Suppressor macrophage treated with lipopolysaccharide for 4 hours (primary cell): ENCODE measurements around the gene NTNG1.

Experiments used
- DNase-seq: peaks from one replicate; pipeline ENCODE4 v3.0.0-alpha.2; 2020

NTNG1 gene

DNA sequence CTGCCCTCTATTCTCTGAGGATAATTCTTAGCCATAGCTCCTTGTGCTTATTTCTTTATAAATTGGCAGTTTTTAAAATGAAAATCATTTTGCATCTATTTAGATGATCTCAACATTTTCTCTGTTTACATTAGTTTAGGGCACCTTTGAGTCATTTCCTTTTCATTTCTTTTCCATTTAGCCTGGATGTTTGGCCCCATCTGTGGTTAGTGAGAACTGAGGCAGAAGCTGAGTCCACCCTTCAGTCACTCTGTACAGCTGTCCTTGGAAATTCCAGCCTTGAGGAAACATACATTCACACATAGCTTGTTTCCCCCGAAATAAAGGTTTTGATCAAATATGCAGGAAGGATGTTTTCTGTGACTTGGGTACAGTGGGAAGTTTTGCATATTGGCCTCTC, 123.7 kb downstream of the NTNG1 start:
- no peak for DNase-seq

DNA sequence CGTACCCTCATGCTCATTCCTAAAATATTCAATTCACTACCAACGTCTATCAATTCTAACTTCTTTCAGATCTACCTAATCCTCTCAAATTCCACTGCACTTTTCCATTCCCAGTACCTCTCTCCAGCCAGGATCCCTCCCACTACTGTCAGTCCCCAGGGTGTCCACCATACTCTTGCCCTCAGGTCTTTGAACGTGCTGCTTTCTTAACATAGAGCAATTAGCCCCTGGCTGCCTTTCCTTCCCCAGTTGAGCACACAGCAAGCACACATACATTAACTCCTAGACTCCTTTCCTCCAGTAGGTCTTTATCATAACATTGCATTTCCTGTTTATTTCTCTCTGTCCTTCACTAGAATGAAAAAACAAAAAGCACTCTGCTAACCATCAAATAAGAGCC, 126.7 kb downstream of the NTNG1 start:
- DNase-seq = no peak

DNA sequence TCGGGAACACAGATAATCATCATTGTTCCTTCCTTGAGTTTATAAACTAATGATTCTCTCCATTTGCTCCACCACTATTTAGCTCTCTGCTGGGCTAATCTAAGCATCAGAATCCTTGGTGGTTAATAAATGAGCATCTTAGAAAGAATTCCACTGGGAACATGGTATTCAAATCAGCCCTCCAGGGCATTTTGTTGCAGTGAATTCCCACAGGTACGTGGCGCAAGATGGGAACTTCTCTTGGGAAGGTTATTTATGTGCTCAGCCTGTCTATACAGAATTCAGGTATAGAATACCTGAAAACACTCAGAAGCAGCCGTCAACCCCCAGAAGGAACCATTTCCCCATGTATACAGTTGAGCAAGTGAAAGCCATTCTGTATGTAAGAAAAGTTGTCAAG, 131.5 kb downstream of the NTNG1 start:
- DNase-seq = no peak

DNA sequence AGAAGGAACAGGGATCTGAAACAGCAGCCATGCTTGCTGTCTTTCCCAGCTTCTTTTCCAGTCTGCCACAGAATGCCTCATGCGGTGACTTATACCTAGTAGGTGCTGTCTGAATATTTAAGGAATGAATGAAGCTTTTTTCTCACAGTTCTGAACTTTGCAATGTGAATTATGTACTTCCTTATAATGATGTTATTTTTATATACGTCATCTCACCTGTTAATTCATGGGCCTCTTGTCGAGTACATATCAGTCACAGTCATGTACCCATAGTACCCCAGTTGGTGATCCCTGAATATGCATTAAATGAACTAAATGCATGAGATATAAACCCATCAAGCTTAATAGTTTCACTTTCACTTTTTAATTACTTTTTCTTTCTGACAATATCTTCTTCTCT, 132.7 kb downstream of the NTNG1 start:
- DNase-seq = no peak

DNA sequence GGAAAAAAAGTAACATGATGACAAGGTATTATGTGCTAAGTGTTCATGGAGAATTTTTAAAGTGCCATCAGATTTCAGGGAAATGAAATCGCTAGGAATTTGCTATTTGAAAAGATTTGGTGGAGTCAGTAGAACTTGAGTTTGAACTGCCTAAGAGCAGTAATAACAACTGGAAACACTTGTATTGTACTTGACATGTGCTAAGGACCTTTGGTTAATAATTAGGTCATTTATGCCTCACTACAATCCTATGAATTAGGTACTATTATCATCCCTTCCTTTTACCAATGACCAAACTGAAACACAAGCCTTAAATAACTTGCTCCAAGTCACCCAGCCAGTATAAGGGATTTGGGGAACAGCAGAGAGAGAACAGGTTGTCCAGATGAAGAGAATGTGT, 133.4 kb downstream of the NTNG1 start:
- DNase-seq = no peak

DNA sequence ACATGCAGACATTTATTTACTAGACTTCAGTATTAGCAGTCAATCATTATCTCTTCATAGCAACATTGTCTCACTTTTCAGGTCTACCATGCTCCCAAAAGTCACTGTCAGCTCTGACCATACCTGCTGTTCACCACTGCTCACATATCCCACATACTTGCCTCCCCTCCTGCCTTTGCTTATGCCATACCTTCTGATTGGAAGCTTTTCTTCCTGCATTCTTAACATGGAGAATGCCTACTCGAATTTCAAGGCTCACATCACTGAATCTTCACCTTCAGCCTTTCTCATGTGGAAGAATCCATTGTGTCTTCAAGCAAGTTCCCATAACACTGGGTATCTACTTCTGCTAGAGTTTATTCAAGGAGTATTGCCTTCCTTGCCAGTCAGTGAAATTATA, 135.4 kb downstream of the NTNG1 start:
- DNase-seq = no peak

DNA sequence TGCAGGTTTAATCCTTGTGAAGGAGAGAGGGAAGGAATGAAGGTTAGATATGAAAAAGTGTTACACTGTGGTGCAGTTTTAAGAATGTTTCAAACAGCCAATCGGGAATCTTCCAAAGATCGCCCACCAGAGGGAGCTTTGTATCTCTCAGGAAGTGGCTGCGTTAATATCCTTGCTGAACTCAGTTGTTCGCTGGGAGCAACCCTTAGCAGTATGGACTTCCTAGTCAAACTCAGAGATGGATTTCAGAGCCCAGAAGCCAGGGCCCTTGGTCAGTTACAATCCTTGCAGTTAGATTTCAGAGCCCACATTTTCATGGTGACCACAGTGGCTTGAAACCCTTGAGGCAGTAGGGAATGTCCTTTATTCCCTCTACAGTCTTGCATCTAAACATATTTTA, 136.2 kb downstream of the NTNG1 start:
- DNase-seq = peak; percentile 2

DNA sequence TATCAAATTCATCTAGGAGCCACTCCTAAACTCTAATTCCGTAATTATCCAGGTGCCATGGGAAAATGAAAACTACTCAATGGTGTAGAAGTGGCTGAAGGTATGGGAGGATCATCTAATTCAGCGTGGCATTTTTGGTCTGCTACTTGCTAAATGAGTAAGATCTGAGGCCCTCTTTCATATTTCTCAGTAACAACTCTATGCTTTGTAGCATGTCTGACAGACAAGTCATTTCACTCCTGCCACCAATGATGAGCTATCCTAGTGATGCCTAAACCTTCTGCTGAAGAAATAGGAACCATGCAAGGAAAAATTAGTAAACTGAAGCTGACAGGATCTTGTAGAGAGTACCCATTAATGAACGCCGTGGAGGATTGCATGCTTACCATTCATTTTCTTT, 145.3 kb downstream of the NTNG1 start:
- DNase-seq = no peak

DNA sequence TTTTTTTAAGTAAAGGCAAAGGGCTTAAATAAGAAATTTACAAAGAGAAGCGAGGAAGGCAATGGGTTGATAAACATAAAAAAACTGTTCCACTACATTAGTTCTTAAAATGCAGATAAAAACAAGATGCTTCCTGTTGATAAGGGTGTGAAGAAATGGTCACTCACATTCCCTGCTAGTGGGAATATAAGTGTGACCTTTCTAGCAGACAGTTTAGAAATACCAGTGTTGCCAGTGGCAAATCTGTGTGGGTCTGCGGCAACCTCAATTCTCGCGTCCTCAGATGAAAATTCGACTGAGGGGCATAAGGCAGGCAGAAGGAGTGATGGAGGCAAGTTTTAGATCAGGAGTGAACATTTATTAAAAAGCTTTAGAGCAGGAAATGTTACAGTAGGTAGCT, 151.1 kb downstream of the NTNG1 start:
- no peak for DNase-seq

DNA sequence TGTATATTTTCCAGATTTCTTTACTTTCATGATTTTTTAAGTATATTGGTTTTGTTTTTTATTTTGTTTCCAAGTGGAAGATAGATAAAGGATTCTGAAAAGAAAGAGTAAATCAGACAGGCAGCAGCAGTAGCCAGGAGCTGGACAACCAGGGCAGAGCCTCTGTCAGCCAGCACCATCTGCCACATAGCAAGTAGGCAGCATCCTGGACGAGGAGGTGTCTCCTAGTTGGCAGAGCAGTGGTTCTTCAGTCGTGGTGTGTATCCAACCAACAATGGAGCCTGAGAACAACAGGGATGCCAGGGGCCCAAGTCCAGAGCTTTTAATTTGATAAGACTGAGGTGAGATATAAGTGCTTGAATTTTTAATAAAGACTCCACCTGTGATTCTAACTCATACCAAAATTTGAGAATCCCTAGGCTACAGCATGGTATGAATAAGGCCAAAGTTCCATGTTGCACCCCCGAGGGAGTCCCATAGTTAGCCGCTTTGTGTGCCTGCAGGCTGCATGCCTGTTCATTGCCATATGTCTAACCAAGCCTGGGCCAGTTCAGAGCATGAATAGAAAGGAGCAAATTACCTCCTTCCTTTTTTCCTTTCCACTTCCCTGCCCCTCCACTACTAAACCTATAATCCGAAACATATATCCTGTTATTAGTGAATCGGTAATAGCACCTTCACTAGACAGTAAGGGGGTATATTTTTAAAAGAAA, 153.2 kb downstream of the NTNG1 start:
- DNase-seq = no peak

DNA sequence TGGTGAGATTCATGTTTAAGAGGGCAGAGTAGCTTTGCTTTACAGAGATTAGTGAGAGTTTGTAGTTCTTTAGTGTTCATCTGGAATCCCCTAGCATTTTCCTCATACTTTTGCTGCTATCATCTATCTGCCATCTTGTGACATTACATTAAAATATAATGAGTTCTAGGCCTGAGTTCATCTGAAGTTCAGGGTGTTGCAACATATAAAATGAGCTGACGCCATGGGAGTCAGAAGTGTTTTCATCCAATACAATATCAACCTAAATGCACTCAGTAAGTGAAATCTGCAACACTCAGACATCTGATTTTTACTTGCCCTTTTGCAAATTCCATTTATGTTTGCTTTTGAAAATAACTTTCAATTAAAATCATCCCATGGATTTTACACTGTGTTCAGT, 153.8 kb downstream of the NTNG1 start:
- DNase-seq = no peak

DNA sequence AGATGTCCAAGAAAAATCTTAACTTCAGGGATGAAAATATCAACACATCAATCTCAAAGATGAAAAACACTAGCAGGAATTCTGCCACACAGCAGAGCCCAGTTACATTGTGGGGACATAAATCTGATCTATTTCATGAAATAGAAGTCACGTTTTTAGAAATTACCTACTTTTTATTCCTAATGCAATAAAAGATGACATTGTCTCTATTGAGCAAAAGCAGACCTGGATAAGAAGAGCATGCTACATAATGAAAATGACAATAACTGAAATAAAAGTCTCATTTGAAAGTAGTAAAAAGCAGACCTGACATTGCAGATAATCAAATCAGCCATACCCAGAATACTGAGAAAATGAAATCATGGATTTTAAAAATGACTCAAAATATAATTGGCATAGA, 156.8 kb downstream of the NTNG1 start:
- DNase-seq = no peak

DNA sequence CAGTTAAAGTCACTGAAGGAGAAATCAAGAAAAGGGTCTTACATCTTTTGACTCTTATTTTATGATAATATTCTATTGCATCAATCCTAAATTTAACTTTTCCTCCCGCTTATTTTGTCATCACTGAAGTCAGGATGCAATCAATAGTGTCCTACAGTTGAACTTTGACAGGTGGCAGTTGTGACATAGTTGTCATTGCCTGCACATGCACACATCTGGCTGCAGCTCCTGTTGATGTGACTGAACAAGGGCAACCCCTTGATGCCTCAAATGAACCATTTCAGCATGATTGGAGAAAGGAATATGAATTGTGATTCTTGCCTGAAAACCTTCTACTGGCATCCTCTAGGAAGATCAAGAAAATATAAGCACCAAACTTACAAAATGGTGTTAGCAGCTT, 157.7 kb downstream of the NTNG1 start:
- DNase-seq = no peak

DNA sequence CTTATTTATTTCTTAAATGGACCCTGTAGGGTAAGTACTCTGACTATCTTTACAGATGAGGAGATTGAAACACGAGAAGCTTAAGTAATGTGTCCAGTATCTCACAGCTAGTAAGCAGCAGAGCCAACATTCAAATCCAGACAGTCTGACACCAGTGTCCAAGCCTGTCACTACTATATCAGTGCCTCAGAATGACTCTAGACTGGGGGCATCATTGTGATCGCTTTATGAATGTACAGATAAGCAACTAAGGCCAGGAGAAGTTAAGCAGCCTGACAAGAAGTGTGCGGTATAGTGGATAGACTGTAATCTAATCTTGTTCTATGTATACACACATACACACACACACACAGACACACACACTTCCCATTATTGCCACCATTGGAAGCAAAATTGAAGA, 158.7 kb downstream of the NTNG1 start:
- DNase-seq = no peak

DNA sequence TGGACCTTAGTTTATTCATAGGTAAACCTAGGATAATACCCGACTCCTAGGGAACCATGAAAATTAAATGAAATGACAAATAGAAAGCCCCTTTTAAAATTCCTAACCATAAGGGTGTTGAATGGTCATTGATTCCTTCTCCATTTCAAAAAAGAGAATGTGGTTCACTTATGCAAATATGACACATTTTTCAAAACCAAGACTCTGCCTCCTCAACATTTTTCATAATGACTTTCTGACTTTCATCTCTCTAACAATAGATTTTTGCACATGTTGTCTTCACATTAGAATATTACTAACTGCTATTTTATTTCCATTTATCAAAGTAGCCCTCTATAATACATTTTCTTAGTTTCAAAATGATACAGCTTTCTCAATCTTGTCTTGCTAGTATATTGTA, 169.1 kb downstream of the NTNG1 start:
- DNase-seq = no peak

DNA sequence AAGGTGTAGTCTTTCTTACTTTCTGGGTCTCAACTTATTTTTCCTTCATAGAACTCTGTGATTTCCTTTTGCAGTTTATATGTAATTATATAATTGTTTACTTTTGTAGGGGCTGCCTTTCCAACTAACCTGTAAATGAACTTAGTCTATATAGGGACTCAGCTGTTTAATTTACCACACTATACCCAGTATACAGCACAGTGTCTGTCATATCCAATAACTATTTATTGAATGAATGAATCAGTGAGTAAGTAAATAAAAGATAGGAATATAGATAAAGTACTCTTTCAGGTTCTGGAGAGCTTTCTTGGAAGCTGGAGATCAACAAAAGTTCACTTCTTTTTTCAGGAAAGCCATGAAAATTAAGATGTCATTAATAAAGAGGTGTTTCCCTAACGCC, 174.8 kb downstream of the NTNG1 start:
- DNase-seq = no peak

DNA sequence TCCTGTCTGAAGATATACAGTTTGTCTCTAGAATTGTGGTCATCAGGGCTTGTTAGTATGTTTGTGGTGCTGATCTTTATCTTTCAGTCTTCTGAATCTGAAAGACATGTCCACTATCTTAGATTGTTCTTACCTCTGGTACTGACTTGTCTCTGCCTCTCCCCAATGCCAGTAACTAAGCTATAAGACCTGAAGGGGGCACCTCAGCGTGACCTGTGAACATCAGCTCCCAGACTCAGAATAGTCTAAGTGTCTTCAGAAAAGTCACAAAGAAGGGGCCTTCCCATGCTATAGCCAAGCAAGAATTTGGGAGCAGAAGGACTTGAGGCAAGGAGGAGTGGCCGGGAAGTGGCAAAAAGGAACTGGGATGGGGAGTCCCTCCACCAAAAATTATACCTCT, 178.1 kb downstream of the NTNG1 start:
- no peak for DNase-seq

DNA sequence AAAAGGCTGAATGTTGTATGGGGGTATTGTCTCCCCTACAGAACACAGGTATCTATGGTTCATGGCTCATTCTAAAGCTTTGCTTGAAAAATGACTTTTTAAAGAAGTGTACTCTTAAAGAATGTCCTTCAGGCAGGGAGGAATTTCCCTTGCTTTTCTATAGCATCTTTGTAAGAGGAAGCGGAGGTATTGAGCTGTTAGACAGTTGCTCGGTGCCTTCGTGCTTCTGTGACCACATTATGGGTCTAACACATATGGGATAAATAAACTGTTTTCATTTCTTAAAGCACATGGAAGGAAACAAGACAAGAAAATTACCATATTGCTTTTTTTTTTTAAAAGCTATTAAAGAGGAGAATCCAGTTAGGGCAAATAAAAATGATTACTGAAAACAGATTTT, 182.9 kb downstream of the NTNG1 start:
- no peak for DNase-seq

DNA sequence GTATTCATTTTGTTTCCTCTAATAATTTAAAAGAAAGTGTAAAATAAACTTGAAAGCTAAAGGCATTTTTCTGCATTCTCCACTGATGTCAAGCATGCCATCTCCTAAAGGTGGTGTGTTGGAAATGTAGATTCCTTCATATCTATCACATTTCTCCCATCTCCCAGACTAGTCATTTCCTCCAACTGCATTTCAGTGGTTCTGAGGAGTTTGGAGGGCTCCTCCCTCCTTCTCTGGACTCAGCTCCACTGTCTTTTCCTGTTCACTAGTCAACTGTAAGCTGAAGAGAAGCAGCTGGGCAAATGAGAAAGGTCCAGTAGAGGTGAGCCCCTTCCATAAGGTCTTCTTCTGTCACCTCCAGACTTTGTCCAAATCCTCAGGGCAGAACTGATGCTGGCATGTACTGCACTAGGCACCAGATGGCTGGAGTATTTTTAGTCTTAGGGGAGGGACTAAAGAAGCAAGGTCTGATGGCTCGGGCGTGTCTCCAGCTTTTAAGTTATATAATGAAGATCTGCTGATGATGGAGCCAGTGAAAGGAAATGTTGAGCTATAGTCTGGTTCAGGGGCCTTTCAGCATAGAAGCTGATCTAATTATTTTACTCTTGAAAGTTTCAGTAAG, 186.1 kb downstream of the NTNG1 start:
- no peak for DNase-seq

DNA sequence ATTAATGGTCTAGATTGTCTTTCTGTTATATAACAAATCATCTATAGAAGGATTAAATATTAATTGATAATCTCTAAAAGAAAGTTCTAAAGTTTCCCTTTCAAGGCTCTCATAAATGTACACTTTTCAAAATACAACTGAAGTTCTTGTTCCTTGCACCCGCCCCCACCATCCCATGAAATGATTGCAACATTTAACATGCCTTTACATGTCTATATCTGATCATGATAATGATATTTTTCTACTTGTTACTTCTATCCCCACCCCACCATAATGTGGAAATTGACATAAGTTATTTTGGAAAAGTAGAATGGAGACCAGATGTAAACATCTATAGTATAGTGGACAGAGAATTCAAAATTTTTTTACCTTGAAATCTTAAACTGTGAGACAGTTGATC, 186.6 kb downstream of the NTNG1 start:
- no peak for DNase-seq

DNA sequence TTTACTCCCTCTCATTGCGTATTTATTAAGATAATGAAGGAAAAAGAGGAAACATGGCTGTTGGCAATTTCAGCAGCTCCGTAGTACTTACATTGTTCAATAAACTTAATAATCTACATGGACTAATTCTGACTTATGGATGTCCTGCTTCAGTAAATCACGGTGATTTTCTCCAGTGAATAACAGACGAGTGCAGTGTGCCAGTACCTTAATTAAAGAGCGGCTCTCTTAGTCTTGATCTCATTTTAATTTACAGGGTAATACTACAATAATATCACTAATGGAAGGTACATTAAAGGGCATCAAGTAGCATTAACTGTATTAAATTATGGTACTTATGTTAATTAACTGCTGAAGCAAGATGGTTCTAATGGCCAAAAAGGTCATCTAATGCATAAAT, 187.2 kb downstream of the NTNG1 start:
- no peak for DNase-seq

DNA sequence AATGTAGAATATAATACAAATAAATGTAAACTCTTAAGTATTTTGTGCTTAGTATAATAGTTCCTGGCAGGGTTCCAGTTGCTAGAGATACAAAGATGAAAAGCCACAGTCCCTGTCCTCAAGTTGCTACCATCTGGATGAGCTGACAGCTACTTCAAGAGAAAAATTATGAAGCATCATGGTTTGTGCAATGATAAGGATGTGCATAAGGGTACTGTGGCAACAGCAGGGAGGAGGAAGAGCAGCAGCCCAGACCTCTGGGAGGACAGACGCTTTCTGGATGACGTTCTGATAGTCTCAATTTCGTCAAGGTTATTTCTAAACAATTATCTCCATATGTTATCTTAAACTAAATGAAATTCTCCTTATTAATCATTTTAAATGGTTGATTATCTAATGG, 198.9 kb downstream of the NTNG1 start:
- no peak for DNase-seq

DNA sequence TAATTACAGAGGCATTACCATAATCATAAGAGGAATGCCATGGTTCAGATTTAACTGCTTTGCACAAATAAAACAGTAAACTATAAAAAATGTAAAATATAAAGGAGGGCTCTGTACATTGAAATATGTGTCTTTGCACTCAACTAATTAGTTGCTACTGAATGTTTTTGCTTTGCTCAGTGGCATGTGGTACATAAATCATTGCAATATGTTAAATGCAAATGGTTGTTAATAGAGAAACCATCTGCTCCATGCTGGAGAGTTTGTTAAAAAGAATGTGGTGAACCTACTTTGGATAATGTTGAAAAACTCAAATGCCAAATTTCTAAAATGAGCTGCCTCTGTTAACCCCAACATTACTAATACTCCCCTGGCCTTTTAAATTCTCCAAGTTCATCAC, 201.5 kb downstream of the NTNG1 start:
- no peak for DNase-seq

DNA sequence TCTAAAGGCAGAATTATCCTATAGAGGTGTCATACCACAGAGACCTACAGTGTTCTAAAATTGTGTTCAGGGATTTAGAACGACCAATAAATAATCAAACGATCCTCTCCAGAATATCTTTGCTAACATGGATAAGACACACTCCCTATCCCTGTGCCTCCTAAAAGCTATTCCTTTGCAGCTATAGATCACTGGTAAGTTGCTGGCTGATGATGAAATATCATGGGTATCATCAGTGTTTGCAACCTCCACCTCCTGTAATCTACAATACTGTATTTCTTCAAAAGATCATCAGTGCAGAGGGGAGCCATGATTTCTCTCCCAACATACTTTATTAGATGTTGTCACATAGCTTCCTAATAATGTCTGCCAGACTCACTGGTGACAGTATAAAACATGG, 201.9 kb downstream of the NTNG1 start:
- DNase-seq = no peak

DNA sequence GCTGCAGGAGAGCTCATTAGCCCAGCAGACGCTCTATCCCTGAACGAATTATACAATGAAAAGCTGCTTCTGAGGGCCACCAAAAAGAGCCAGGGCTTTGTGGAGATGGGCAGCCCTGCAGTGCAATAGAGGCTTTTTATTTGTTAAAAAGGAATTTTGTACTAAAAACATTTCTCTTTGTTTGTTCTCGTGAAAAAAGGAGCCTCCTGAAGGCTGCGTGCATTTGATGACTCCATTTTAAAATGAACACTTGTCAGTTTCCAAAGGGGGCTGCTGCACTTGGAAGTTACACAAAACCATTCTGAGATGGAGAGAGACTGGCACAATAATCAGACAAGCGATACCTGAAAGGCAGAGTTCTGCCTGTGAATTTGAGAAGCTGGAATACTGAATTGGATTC, 202.8 kb downstream of the NTNG1 start:
- no peak for DNase-seq
